GM04503 (cell line): ENCODE measurements around the gene ADPGK.
"Not testable (repeated sequence)": the region's sequence is repeated elsewhere in the genome, so short reads cannot be mapped to it uniquely, and the experiment has no call there.

Source experiments
- DNase-seq: peaks from one replicate; pipeline ENCODE4 v3.0.0-alpha.2; 2012; ENCODE audit warnings: low read depth

ADPGK gene

GRCh38 chr15:72749700-72750099 is 33.9 kb downstream of the ADPGK start:
- no peak for DNase-seq

- DNase-seq: no peak
Measured at GRCh38 chr15:72740219-72740618, 43.3 kb downstream of the ADPGK start.

GRCh38 chr15:72737723-72738122 is 45.8 kb downstream of the ADPGK start:
- no peak for DNase-seq

- DNase-seq: no peak
Measured at GRCh38 chr15:72737061-72737460, 46.5 kb downstream of the ADPGK start.

GRCh38 chr15:72735111-72735510 is 48.4 kb downstream of the ADPGK start:
- no peak for DNase-seq

- no peak for DNase-seq
Measured at GRCh38 chr15:72733941-72734738, 49.4 kb downstream of the ADPGK start.

GRCh38 chr15:72732516-72732915 is 51.0 kb downstream of the ADPGK start:
- no peak for DNase-seq

- no peak for DNase-seq
Measured at GRCh38 chr15:72732086-72732485, 51.5 kb downstream of the ADPGK start.

GRCh38 chr15:72728821-72729220 is 54.7 kb downstream of the ADPGK start:
- no peak for DNase-seq

GRCh38 chr15:72728249-72728648 is 55.3 kb downstream of the ADPGK start:
- DNase-seq: not testable (repeated sequence)

- no peak for DNase-seq
Measured at GRCh38 chr15:72727154-72727553, 56.4 kb downstream of the ADPGK start.

GRCh38 chr15:72725851-72726250 is 57.7 kb downstream of the ADPGK start:
- not testable (repeated sequence) for DNase-seq

- DNase-seq: no peak
Measured at GRCh38 chr15:72725446-72725845, 58.1 kb downstream of the ADPGK start.

- no peak for DNase-seq
Measured at GRCh38 chr15:72724028-72724427, 59.5 kb downstream of the ADPGK start.

- DNase-seq: no peak
Measured at GRCh38 chr15:72722071-72722696, 61.4 kb downstream of the ADPGK start.

GRCh38 chr15:72708551-72709303 is 74.8 kb downstream of the ADPGK start:
- not testable (repeated sequence) for DNase-seq

GRCh38 chr15:72706266-72706665 is 77.3 kb downstream of the ADPGK start:
- DNase-seq: no peak
